SK-N-SH (cell line): ENCODE measurements around the gene SEC24B. TPM values are rescaled to one million over a fixed set of nuclear protein-coding genes. Genes with fewer than 3 reads are reported as not detected.
A peak's percentile ranks its signal among the peaks of the same experiment; 100 is the strongest.

Source experiments
- CTCF ChIA-PET: fragments of 300-600, 350-600 bp; formaldehyde crosslinking; extraction: SDS; loops from one replicate; lab custom pipeline; 2021; lab: Yijun Ruan, JAX
- POLR2A ChIA-PET: fragments of 350-600 bp; sonication (Branson Sonifier 250); formaldehyde crosslinking; extraction: SDS; loops from one replicate; lab custom pipeline; 2020; ENCODE audit warnings: antibody characterized with exemption, inconsistent platforms; lab: Yijun Ruan, JAX
- DNase-seq: peaks from one replicate; pipeline ENCODE4 v3.0.0; 2012
- H2AFZ ChIP-seq: fragments of 200-600 bp; sonication (generic); 2 replicates; pipeline ENCODE4 v1.8.1; 2016; ENCODE audit warnings: antibody characterized with exemption, mild to moderate bottlenecking, low read depth
- H3F3A ChIP-seq: fragments of 200-600 bp; sonication (generic); replicated peaks from 2 replicates; pipeline ENCODE3; 2016; ENCODE audit warnings: antibody characterized with exemption, mild to moderate bottlenecking; ENCODE audit not compliant: insufficient read depth
- H3K27ac ChIP-seq, 2 experiments: fragments of 200-500 bp in 1 of 2; fragments of 200-600 bp in 1 of 2; sonication (Bioruptor generic) in 1 of 2; sonication (generic), shearing (Covaris generic) in 1 of 2; 2 replicates each; pipeline versions ENCODE4 v1.5.1 to v1.6.1; 2014 to 2016; ENCODE audit warnings: low read depth in 2 of 2, inconsistent platforms in 1 of 2, low read length in 1 of 2, mild to moderate bottlenecking in 1 of 2, mixed read lengths in 1 of 2
- H3K27me3 ChIP-seq: fragments of 200-600 bp; sonication (generic), shearing (Covaris generic); 2 replicates; pipeline ENCODE4 v1.6.1; 2016; ENCODE audit warnings: mixed run types; ENCODE audit not compliant: insufficient read depth
- H3K36me3 ChIP-seq, 2 experiments: fragments of 200-500 bp in 1 of 2; fragments of 200-600 bp in 1 of 2; sonication (Bioruptor generic) in 1 of 2; sonication (generic) in 1 of 2; replicated peaks in 1 of 2; 2 replicates each; pipeline versions ENCODE3 to v1.5.1; 2014 to 2016; ENCODE audit warnings: low read length in 1 of 2, mild to moderate bottlenecking in 1 of 2; ENCODE audit not compliant: insufficient read depth in 2 of 2, control insufficient read depth in 1 of 2
- H3K4me1 ChIP-seq, 2 experiments: fragments of 200-500 bp in 1 of 2; fragments of 200-600 bp in 1 of 2; sonication (Bioruptor generic) in 1 of 2; sonication (generic), shearing (Covaris generic) in 1 of 2; 2 replicates each; pipeline versions ENCODE4 v1.5.1 to v1.6.1; 2014 to 2016; ENCODE audit warnings: low read depth in 1 of 2, low read length in 1 of 2, mixed run types in 1 of 2; ENCODE audit not compliant: insufficient read depth in 2 of 2, control insufficient read depth in 1 of 2
- H3K4me2 ChIP-seq: fragments of 200-600 bp; sonication (generic), shearing (Covaris generic); 2 replicates; pipeline ENCODE4 v1.6.1; 2017; ENCODE audit warnings: mixed run types
- H3K4me3 ChIP-seq, 2 experiments: fragments of 200-500 bp in 1 of 2; fragments of 200-600 bp in 1 of 2; sonication (Bioruptor generic) in 1 of 2; sonication (generic), shearing (Covaris generic) in 1 of 2; 2 replicates each; pipeline versions ENCODE4 v1.5.1 to v1.8.1; 2014 to 2016; ENCODE audit warnings: low read depth in 2 of 2, inconsistent platforms in 1 of 2, low read length in 1 of 2, mild to moderate bottlenecking in 1 of 2, mixed read lengths in 1 of 2, moderate library complexity in 1 of 2
- H3K79me2 ChIP-seq: fragments of 200-600 bp; sonication (generic); 2 replicates; pipeline ENCODE4 v1.8.1; 2017; ENCODE audit warnings: mild to moderate bottlenecking; ENCODE audit not compliant: insufficient read depth
- H3K9ac ChIP-seq: fragments of 200-600 bp; sonication (generic); 2 replicates; pipeline ENCODE4 v1.6.1; 2017; ENCODE audit warnings: mixed run types
- H3K9me2 ChIP-seq: fragments of 200-600 bp; sonication (generic); 2 replicates; pipeline ENCODE4 v1.6.1; 2017; ENCODE audit warnings: mixed run types
- H3K9me3 ChIP-seq: fragments of 200-600 bp; sonication (generic); 2 replicates; pipeline ENCODE4 v1.6.1; 2017; ENCODE audit warnings: mixed run types, mild to moderate bottlenecking, moderate library complexity
- H4K20me1 ChIP-seq: fragments of 200-600 bp; sonication (generic); 2 replicates; pipeline ENCODE4 v1.6.1; 2017; ENCODE audit warnings: mild to moderate bottlenecking, mixed run types; ENCODE audit not compliant: insufficient read depth
- CTCF ChIP-seq: fragments of 200-600 bp; sonication (generic); IDR thresholded peaks from 2 replicates; pipeline ENCODE4 v1.6.1; 2017; ENCODE audit warnings: antibody characterized with exemption, mild to moderate bottlenecking, moderate library complexity
- ELF1 ChIP-seq: IDR thresholded peaks from 2 replicates; pipeline ENCODE4 v1.4.0; 2012
- EP300 ChIP-seq, 2 experiments: IDR thresholded peaks; 2 replicates each; pipeline versions ENCODE4 v1.4.0 to v1.6.1; 2012; ENCODE audit warnings: borderline replicate concordance in 1 of 2, low read depth in 1 of 2, low read length in 1 of 2
- FOSL2 ChIP-seq: IDR thresholded peaks from 2 replicates; pipeline ENCODE4 v1.4.0; 2012; ENCODE audit warnings: low read depth, mild to moderate bottlenecking, moderate library complexity, borderline replicate concordance
- GABPA ChIP-seq: IDR thresholded peaks from 2 replicates; pipeline ENCODE4 v1.4.0; 2012; ENCODE audit warnings: low read depth, mild to moderate bottlenecking
- GATA2 ChIP-seq: sonication (generic); formaldehyde crosslinking; IDR thresholded peaks from 2 replicates; pipeline ENCODE4 v1.5.0; 2020; ENCODE audit warnings: mild to moderate bottlenecking, missing genetic modification reagents
- JUND ChIP-seq: IDR thresholded peaks from 2 replicates; pipeline ENCODE4 v1.4.0; 2012
- MAX ChIP-seq: IDR thresholded peaks from 2 replicates; pipeline ENCODE4 v1.4.0; 2012; ENCODE audit warnings: low read depth
- MXI1 ChIP-seq: IDR thresholded peaks from 2 replicates; pipeline ENCODE4 v1.6.1; 2012; ENCODE audit warnings: mild to moderate bottlenecking, low read depth, low read length, improper control_type of control experiment
- NFIC ChIP-seq: IDR thresholded peaks from 2 replicates; pipeline ENCODE4 v1.4.0; 2012; ENCODE audit warnings: borderline replicate concordance
- POLR2AphosphoS5 ChIP-seq: IDR thresholded peaks from 2 replicates; pipeline ENCODE4 v1.6.1; 2012; ENCODE audit warnings: low read depth, low read length
- RAD21 ChIP-seq: IDR thresholded peaks from 2 replicates; pipeline ENCODE4 v1.6.1; 2012; ENCODE audit warnings: mild to moderate bottlenecking, low read length
- RCOR1 ChIP-seq: fragments of 150-350 bp; IDR thresholded peaks from 2 replicates; pipeline ENCODE4 v1.6.1; 2017; ENCODE audit warnings: antibody characterized with exemption, low read length
- RFX5 ChIP-seq: IDR thresholded peaks from 2 replicates; pipeline ENCODE4 v1.6.1; 2012; ENCODE audit warnings: mild to moderate bottlenecking, improper control_type of control experiment, low read length
- SMC3 ChIP-seq: IDR thresholded peaks from 2 replicates; pipeline ENCODE4 v1.6.1; 2012; ENCODE audit warnings: low read depth, low read length, improper control_type of control experiment
- TCF12 ChIP-seq: IDR thresholded peaks from 2 replicates; pipeline ENCODE4 v1.4.0; 2012
- USF2 ChIP-seq: fragments of 150-350 bp; IDR thresholded peaks from 2 replicates; pipeline ENCODE4 v1.6.1; 2017; ENCODE audit warnings: antibody characterized with exemption, low read length, low read depth, borderline replicate concordance
- YY1 ChIP-seq: IDR thresholded peaks from 2 replicates; pipeline ENCODE4 v1.4.0; 2012; ENCODE audit warnings: low read depth, mild to moderate bottlenecking
- ZBTB33 ChIP-seq: IDR thresholded peaks from 2 replicates; pipeline ENCODE4 v1.4.0; 2012; ENCODE audit warnings: low read depth, borderline replicate concordance
- WGBS: methylation state at CpG from one replicate; pipeline ENCODE4 v1.1.6; 2017; ENCODE audit warnings: low lambda C conversion rate; 5-methylcytosine and 5-hydroxymethylcytosine counted together
- polyA plus RNA-seq, 3 experiments: library from polyadenylated mRNA; depleted of rRNA; stranded (reverse); fragments of >200 nt; gene quantifications; 2 replicates each; pipeline ENCODE4 v1.2.3, GENCODE V29; 2012

SEC24B gene
- polyA plus RNA-seq, 1 of the 3 experiments (the other 2 are of a cell fraction): 23.0 TPM

GRCh38 chr4:109432203-109432602 is 1.4 kb upstream of the SEC24B start:
- no peaks in the 10 kb centered on the region for H3F3A ChIP-seq
- H3K4me2 ChIP-seq: peak overlapping the region; percentile 87
- POLR2A ChIA-PET: interaction anchor here (0.6 kb wide), 1 partner anchor 627 kb away, joined by 3 read pairs; no protein-coding TSS in a partner anchor
- peak overlapping the region; percentile 34 to 82; a peak in 3 of 4 replicates for H3K27ac ChIP-seq
- H4K20me1 ChIP-seq: peaks cover 30% of the 10 kb centered on the region
- H3K4me1 ChIP-seq: peaks cover 17 to 19% of the 10 kb centered on the region in 2 experiments
- peak overlapping the region; percentile 88 to 89; a peak in 2 of 4 replicates for H3K4me3 ChIP-seq
- peaks cover 15 to 16% of the 10 kb centered on the region in 2 experiments for H3K36me3 ChIP-seq
- CTCF ChIA-PET: interaction anchor here (0.6 to 3.3 kb wide), 15 partner anchors 8 to 1084 kb away, joined by 3 to 20 read pairs (median 4); partner anchors contain the start of gene MCUB
- no peak for DNase-seq
- no peaks in the 10 kb centered on the region for H3K27me3 ChIP-seq
- H3K79me2 ChIP-seq: peaks cover 49% of the 10 kb centered on the region
- peak overlapping the region; percentile 97 for H2AFZ ChIP-seq
- H3K9me3 ChIP-seq: no peaks in the 10 kb centered on the region
- peak overlapping the region; percentile 80; the same call in 1 of the 2 replicates for H3K9ac ChIP-seq
- WGBS: 94% methylated on average over 1 of the region's 1 CpG
- H3K9me2 ChIP-seq: no peaks in the 10 kb centered on the region
- TF ChIP-seq EP300 (IDR thresholded peaks at IDR 0.05; ENCODE audit: borderline replicate concordance in 1 of 2, low read depth in 1 of 2, low read length in 1 of 2): no peak
- no peak for TF ChIP-seq TCF12
- no peak for TF ChIP-seq GATA2 (CRISPR knock-in tag)
- no peak for TF ChIP-seq RCOR1
- no peak for TF ChIP-seq SMC3
- no peak for TF ChIP-seq JUND
- no peak for TF ChIP-seq ZBTB33
- no peak for TF ChIP-seq MAX
- TF ChIP-seq FOSL2: no peak
- TF ChIP-seq POLR2AphosphoS5: no peak
- TF ChIP-seq RFX5: no peak
- no peak for TF ChIP-seq NFIC
- no peak for TF ChIP-seq YY1
- TF ChIP-seq MXI1: no peak
- TF ChIP-seq USF2: no peak
- no peak for TF ChIP-seq GABPA
- no peak for TF ChIP-seq RAD21
- no peak for TF ChIP-seq ELF1
- TF ChIP-seq CTCF: no peak
